H9 (cell line): ENCODE data around the gene INHBB. TPM values are rescaled to one million over a fixed set of nuclear protein-coding genes. Genes with fewer than 3 reads are reported as not detected.

Source experiments
- DNase-seq: peaks from one replicate; pipeline ENCODE4 v3.0.0-alpha.2; 2017
- H2AFZ ChIP-seq: one replicate; pipeline ENCODE4 v1.6.1; 2013; ENCODE audit warnings: mild to moderate bottlenecking, low read length, control low read depth, moderate library complexity
- H2AK5ac ChIP-seq: 2 replicates; pipeline ENCODE4 v1.6.1; 2013; ENCODE audit warnings: low read length, control low read depth, mixed read lengths; ENCODE audit not compliant: insufficient read length
- H2BK120ac ChIP-seq: one replicate; pipeline ENCODE4 v1.6.1; 2013; ENCODE audit warnings: low read depth, mild to moderate bottlenecking, low read length, control low read depth, inconsistent platforms; ENCODE audit not compliant: poor library complexity, severe bottlenecking
- H2BK12ac ChIP-seq: 2 replicates; pipeline ENCODE4 v1.6.1; 2013; ENCODE audit warnings: low read length, control low read depth, mixed read lengths, low read depth; ENCODE audit not compliant: insufficient read length
- H2BK15ac ChIP-seq: 2 replicates; pipeline ENCODE4 v1.6.1; 2013; ENCODE audit warnings: low read depth, low read length, control low read depth
- H2BK20ac ChIP-seq: one replicate; pipeline ENCODE4 v1.6.1; 2013; ENCODE audit warnings: low read depth, mild to moderate bottlenecking, low read length, control low read depth, inconsistent platforms; ENCODE audit not compliant: poor library complexity, severe bottlenecking
- H2BK5ac ChIP-seq: 2 replicates; pipeline ENCODE4 v1.6.1; 2013; ENCODE audit warnings: low read length, control low read depth, mixed read lengths; ENCODE audit not compliant: insufficient read length
- H3K14ac ChIP-seq: 2 replicates; pipeline ENCODE4 v1.6.1; 2013; ENCODE audit warnings: low read length, control low read depth; ENCODE audit not compliant: insufficient read depth
- H3K18ac ChIP-seq: 2 replicates; pipeline ENCODE4 v1.6.1; 2013; ENCODE audit warnings: low read depth, mild to moderate bottlenecking, mixed read lengths, low read length, control low read depth; ENCODE audit not compliant: insufficient read length
- H3K23ac ChIP-seq: 2 replicates; pipeline ENCODE4 v1.6.1; 2013; ENCODE audit warnings: low read length, control low read depth, mixed read lengths, low read depth; ENCODE audit not compliant: insufficient read length
- H3K23me2 ChIP-seq: 2 replicates; pipeline ENCODE4 v1.6.1; 2013; ENCODE audit warnings: low read depth, mild to moderate bottlenecking, mixed read lengths, low read length, control low read depth; ENCODE audit not compliant: insufficient read length, poor library complexity, severe bottlenecking
- H3K27ac ChIP-seq: 2 replicates; pipeline ENCODE4 v1.5.1; 2013; ENCODE audit warnings: low read length, control low read depth, mixed read lengths, low read depth; ENCODE audit not compliant: insufficient read length
- H3K27me3 ChIP-seq: 2 replicates; pipeline ENCODE4 v1.6.1; 2013; ENCODE audit warnings: low read length, control low read depth, inconsistent platforms; ENCODE audit not compliant: insufficient read depth
- H3K4ac ChIP-seq: 2 replicates; pipeline ENCODE4 v1.6.1; 2013; ENCODE audit warnings: low read depth, mild to moderate bottlenecking, control low read depth, inconsistent platforms, low read length, moderate library complexity
- H3K4me1 ChIP-seq: 2 replicates; pipeline ENCODE4 v1.6.1; 2013; ENCODE audit warnings: low read length, control low read depth, inconsistent platforms; ENCODE audit not compliant: insufficient read depth
- H3K4me2 ChIP-seq: 2 replicates; pipeline ENCODE4 v1.6.1; 2013; ENCODE audit warnings: low read length, control low read depth, mixed read lengths; ENCODE audit not compliant: insufficient read length, insufficient read depth
- H3K56ac ChIP-seq: 2 replicates; pipeline ENCODE4 v1.6.1; 2013; ENCODE audit warnings: low read depth, mild to moderate bottlenecking, mixed read lengths, low read length, control low read depth; ENCODE audit not compliant: insufficient read length
- H3K79me1 ChIP-seq: 2 replicates; pipeline ENCODE4 v1.6.1; 2013; ENCODE audit warnings: low read depth, mild to moderate bottlenecking, moderate library complexity, low read length, control low read depth, inconsistent platforms; ENCODE audit not compliant: insufficient read depth, poor library complexity, severe bottlenecking
- H3K79me2 ChIP-seq: 2 replicates; pipeline ENCODE4 v1.6.1; 2013; ENCODE audit warnings: low read length, control low read depth, inconsistent platforms; ENCODE audit not compliant: insufficient read depth
- H3K9ac ChIP-seq: 2 replicates; pipeline ENCODE4 v1.6.1; 2013; ENCODE audit warnings: low read length, control low read depth, mixed read lengths; ENCODE audit not compliant: insufficient read length; ENCODE audit errors: extremely low read depth
- H3K9me3 ChIP-seq: one replicate; pipeline ENCODE4 v1.6.1; 2013; ENCODE audit warnings: low read depth, low read length, inconsistent platforms; ENCODE audit not compliant: control insufficient read depth
- H3T11ph ChIP-seq: one replicate; pipeline ENCODE4 v1.6.1; 2013; ENCODE audit warnings: mild to moderate bottlenecking, low read length, control low read depth, inconsistent platforms
- H4K20me1 ChIP-seq: one replicate; pipeline ENCODE4 v1.6.1; 2013; ENCODE audit not compliant: control insufficient read depth, insufficient read length, insufficient read depth
- H4K5ac ChIP-seq: 2 replicates; pipeline ENCODE4 v1.6.1; 2013; ENCODE audit warnings: low read depth, mild to moderate bottlenecking, mixed read lengths, low read length, control low read depth; ENCODE audit not compliant: insufficient read length
- H4K8ac ChIP-seq: replicated peaks from 2 replicates; pipeline ENCODE4 v1.6.1; 2013; ENCODE audit warnings: low read length, control low read depth, mixed read lengths, low read depth; ENCODE audit not compliant: insufficient read length
- H4K91ac ChIP-seq: 2 replicates; pipeline ENCODE4 v1.6.1; 2013; ENCODE audit warnings: low read depth, mild to moderate bottlenecking, moderate library complexity, mixed read lengths, low read length, control low read depth; ENCODE audit not compliant: insufficient read length
- H3K27ac Mint-ChIP-seq, 3 experiments: 2 replicates in 2 of 3; 3 replicates in 1 of 3; pipeline ENCODE4 v1.8.0; 2020 to 2021; ENCODE audit warnings: mixed read lengths in 3 of 3, mild to moderate bottlenecking in 1 of 3, moderate library complexity in 1 of 3
- H3K27me3 Mint-ChIP-seq: 2 replicates; pipeline ENCODE4 v1.8.0; 2021; ENCODE audit warnings: low read depth, mild to moderate bottlenecking, moderate library complexity, mixed read lengths
- H3K36me3 Mint-ChIP-seq, 3 experiments: 2 replicates in 2 of 3; 3 replicates in 1 of 3; pipeline ENCODE4 v1.8.0; 2020 to 2021; ENCODE audit warnings: low read depth in 3 of 3, mixed read lengths in 3 of 3; ENCODE audit not compliant: insufficient read depth in 1 of 3
- H3K4me1 Mint-ChIP-seq, 2 experiments: 2 replicates each; pipeline ENCODE4 v1.8.0; 2020; ENCODE audit warnings: mixed read lengths in 2 of 2
- H3K4me3 Mint-ChIP-seq, 2 experiments: 2 replicates in 1 of 2; 3 replicates in 1 of 2; pipeline ENCODE4 v1.8.0; 2020 to 2021; ENCODE audit warnings: mild to moderate bottlenecking in 2 of 2, mixed read lengths in 2 of 2, moderate library complexity in 1 of 2
- H3K9me3 Mint-ChIP-seq, 2 experiments: 2 replicates in 1 of 2; 3 replicates in 1 of 2; pipeline ENCODE4 v1.8.0; 2020; ENCODE audit warnings: mild to moderate bottlenecking in 2 of 2, mixed read lengths in 2 of 2, moderate library complexity in 1 of 2
- CTCF ChIP-seq: fragments of 200-600 bp; sonication (generic); conservative IDR thresholded peaks from 3 replicates; pipeline ENCODE4 v1.8.0; 2021; ENCODE audit warnings: antibody characterized with exemption, mild to moderate bottlenecking
- WGBS: extraction: QIAGEN DNeasy Blood & Tissue Kit; methylation state at CpG from one replicate; pipeline ENCODE4 v1.1.7; 2013; ENCODE audit warnings: missing lambda C conversion rate, low lambda C conversion rate, mixed read lengths; ENCODE audit not compliant: insufficient read length; ENCODE audit errors: extremely low coverage; 5-methylcytosine and 5-hydroxymethylcytosine counted together
- total RNA-seq: library from RNA; stranded (reverse); gene quantifications from 2 replicates; pipeline ENCODE4 v1.2.1, GENCODE V29; 2021

Gene INHBB
- total RNA-seq, 1 experiment from 2014 or later: 0.13 TPM

DNA sequence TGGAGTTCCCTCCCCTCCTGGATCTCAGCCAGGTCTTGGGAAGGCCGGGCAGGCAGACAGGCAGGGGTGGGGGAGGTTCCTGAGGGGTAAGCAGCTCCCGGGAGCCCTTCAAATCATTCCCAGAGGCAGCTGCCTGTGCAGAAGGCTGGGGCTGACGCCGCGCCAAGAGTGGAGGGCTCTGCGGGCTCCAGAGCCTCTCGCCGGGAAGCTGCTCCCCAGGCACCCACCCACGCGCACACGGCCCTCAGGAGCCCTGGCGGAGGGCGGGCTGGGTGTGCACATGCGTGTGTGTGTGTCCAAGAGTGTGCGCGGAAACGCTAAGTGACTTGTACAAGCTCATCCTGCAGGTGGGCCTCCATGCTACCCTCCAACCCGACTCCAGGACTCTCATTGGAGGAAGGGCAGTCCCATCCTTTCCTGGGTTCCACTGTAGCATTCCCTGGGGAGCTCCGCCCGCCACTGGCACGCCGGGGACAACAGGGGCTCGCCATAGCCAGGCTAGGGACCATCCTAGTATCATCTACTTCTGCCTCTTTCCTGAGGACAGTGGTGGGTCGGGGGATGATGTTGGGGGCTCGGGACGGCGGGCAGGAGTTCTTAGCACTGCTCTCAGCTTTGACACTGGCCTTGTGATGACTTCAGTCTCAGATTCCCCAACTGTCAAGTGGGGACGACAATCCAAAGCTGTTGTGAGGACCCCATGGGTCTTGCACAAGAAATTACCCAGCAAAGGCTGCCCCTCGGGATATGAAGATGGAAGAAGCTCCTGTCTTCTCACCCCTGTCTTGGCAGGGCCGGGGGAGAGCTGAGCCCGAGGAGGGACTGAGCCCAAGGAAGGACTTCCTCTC, 50.3 kb downstream of the INHBB start:
- Histone ChIP-seq H2BK5ac (no peak overlapping the region), H3K23me2 (no peaks in the 10 kb centered on the region), H3K4me2 (no peak overlapping the region), H4K91ac (no peak overlapping the region), H3K4me1 (no peaks in the 10 kb centered on the region), H3K14ac (peak overlapping the region; percentile 35; the same call in 1 of the 2 replicates), H3K4ac (no peak overlapping the region), H3K79me2 (no peaks in the 10 kb centered on the region), H3K79me1 (no peaks in the 10 kb centered on the region), H2AK5ac (no peak overlapping the region), H3T11ph (no peak overlapping the region), H3K9me3 (no peaks in the 10 kb centered on the region), H4K20me1 (no peaks in the 10 kb centered on the region), H4K5ac (no peak overlapping the region), H2BK12ac (no peak overlapping the region), H3K18ac (no peak overlapping the region), H2AFZ (no peak overlapping the region), H3K27me3 (no peaks in the 10 kb centered on the region; the same call in 1 of the 2 replicates), H3K9ac (no peak overlapping the region), H3K27ac (no peak overlapping the region), H3K56ac (no peak overlapping the region), H3K23ac (no peak overlapping the region), H4K8ac (no peak overlapping the region), H2BK120ac (no peak overlapping the region), H2BK15ac (no peak overlapping the region), H2BK20ac (no peak overlapping the region)
- no peak for TF ChIP-seq CTCF
- Mint-ChIP-seq H3K36me3 (no peaks in the 10 kb centered on the region), H3K9me3 (no peaks in the 10 kb centered on the region), H3K4me3 (no peak overlapping the region), H3K27ac (no peak overlapping the region), H3K4me1 (peaks cover 8 to 17% of the 10 kb centered on the region in 2 experiments), H3K27me3 (peaks cover 55% of the 10 kb centered on the region)
- DNase-seq: peak; percentile 37
- no CpG with 5 or more reads among the region's 31 CpGs for WGBS
